Neural cell (in vitro differentiated cells): Measurements from ENCODE around the gene KCNQ2. TPM values are rescaled to one million over a fixed set of nuclear protein-coding genes. Genes with fewer than 3 reads are reported as not detected.

Experiments used
- H2AFZ ChIP-seq: fragments of 200-600, 300-800 bp; sonication (generic), shearing (Covaris generic); 2 replicates; pipeline ENCODE4 v1.6.0; 2014; ENCODE audit warnings: low read depth, mild to moderate bottlenecking, antibody characterized with exemption, low read length, moderate library complexity
- H3F3A ChIP-seq: fragments of 200-600 bp; shearing (Covaris generic); 2 replicates; pipeline ENCODE4 v1.6.1; 2016; ENCODE audit warnings: mild to moderate bottlenecking, moderate library complexity, mixed read lengths, antibody characterized with exemption, low read length; ENCODE audit not compliant: insufficient read depth, poor library complexity, severe bottlenecking
- H3K27ac ChIP-seq: fragments of 200-600, 300-800 bp; sonication (generic), shearing (Covaris generic); 2 replicates; pipeline ENCODE4 v1.5.1; 2014; ENCODE audit warnings: mild to moderate bottlenecking, low read length, moderate library complexity
- H3K27me3 ChIP-seq: fragments of 300-800, 200-600 bp; sonication (generic), shearing (Covaris generic); 2 replicates; pipeline ENCODE4 v1.6.0; 2014; ENCODE audit warnings: mild to moderate bottlenecking, low read depth, low read length, moderate library complexity; ENCODE audit not compliant: insufficient read depth
- H3K36me3 ChIP-seq: fragments of 300-800, 200-600 bp; sonication (generic), shearing (Covaris generic); 2 replicates; pipeline ENCODE4 v1.5.1; 2014; ENCODE audit warnings: mild to moderate bottlenecking, antibody characterized with exemption, low read length, moderate library complexity; ENCODE audit not compliant: insufficient read depth
- H3K4me2 ChIP-seq: fragments of 300-800, 200-600 bp; sonication (generic), shearing (Covaris generic); 2 replicates; pipeline ENCODE4 v1.6.0; 2014; ENCODE audit warnings: mild to moderate bottlenecking, low read length
- H3K4me3 ChIP-seq: fragments of 300-800, 200-600 bp; sonication (generic), shearing (Covaris generic); 2 replicates; pipeline ENCODE4 v1.5.1; 2014; ENCODE audit warnings: mild to moderate bottlenecking, low read length, moderate library complexity
- H3K79me2 ChIP-seq: fragments of 200-600 bp; shearing (Covaris generic); replicated peaks from 2 replicates; pipeline ENCODE4 v1.6.0; 2014; ENCODE audit warnings: mild to moderate bottlenecking, low read length, moderate library complexity; ENCODE audit not compliant: insufficient read depth
- H3K9ac ChIP-seq: fragments of 300-800, 200-600 bp; sonication (generic), shearing (Covaris generic); 2 replicates; pipeline ENCODE4 v1.6.1; 2016; ENCODE audit warnings: mild to moderate bottlenecking, low read length, mixed read lengths
- H3K9me2 ChIP-seq: fragments of 200-600 bp; shearing (Covaris generic); 2 replicates; pipeline ENCODE4 v1.6.1; 2016; ENCODE audit warnings: mild to moderate bottlenecking, low read length, mixed read lengths; ENCODE audit not compliant: insufficient read depth
- H3K9me3 ChIP-seq: fragments of 200-600, 300-800 bp; sonication (generic), shearing (Covaris generic); 2 replicates; pipeline ENCODE4 v1.6.1; 2016; ENCODE audit warnings: mild to moderate bottlenecking, mixed run types, low read length, moderate library complexity, mixed read lengths
- H4K20me1 ChIP-seq: fragments of 200-600 bp; shearing (Covaris generic); 2 replicates; pipeline ENCODE4 v1.6.1; 2016; ENCODE audit warnings: mild to moderate bottlenecking, mixed run types; ENCODE audit not compliant: insufficient read depth
- EP300 ChIP-seq: fragments of 450-650 bp; conservative IDR thresholded peaks from 2 replicates; pipeline ENCODE4 v1.6.1; 2014; ENCODE audit warnings: antibody characterized with exemption, mild to moderate bottlenecking, moderate library complexity; ENCODE audit not compliant: poor library complexity, severe bottlenecking
- EZH2 ChIP-seq: fragments of 200-600, 300-800 bp; shearing (Covaris generic), sonication (generic); IDR thresholded peaks from 2 replicates; pipeline ENCODE4 v1.6.1; 2014; ENCODE audit warnings: antibody characterized with exemption, low read length, borderline replicate concordance, mild to moderate bottlenecking; ENCODE audit not compliant: insufficient read depth, poor library complexity, severe bottlenecking
- MXI1 ChIP-seq: fragments of 450-650 bp; conservative IDR thresholded peaks from 2 replicates; pipeline ENCODE4 v1.6.1; 2014; ENCODE audit warnings: antibody characterized with exemption, mild to moderate bottlenecking; ENCODE audit not compliant: poor library complexity, severe bottlenecking
- POLR2AphosphoS5 ChIP-seq: IDR thresholded peaks from 2 replicates; pipeline ENCODE4 v1.6.1; 2012
- RAD21 ChIP-seq: fragments of 450-650 bp; conservative IDR thresholded peaks from 2 replicates; pipeline ENCODE4 v1.6.1; 2014; ENCODE audit warnings: antibody characterized with exemption, mild to moderate bottlenecking, moderate library complexity
- SMC3 ChIP-seq: fragments of 450-650 bp; conservative IDR thresholded peaks from 2 replicates; pipeline ENCODE4 v1.6.1; 2014; ENCODE audit warnings: antibody characterized with exemption, mild to moderate bottlenecking, moderate library complexity; ENCODE audit not compliant: poor library complexity
- TAF1 ChIP-seq: IDR thresholded peaks from 2 replicates; pipeline ENCODE4 v1.6.1; 2012; ENCODE audit warnings: low read depth
- polyA plus RNA-seq: library from polyadenylated mRNA; depleted of rRNA; stranded (reverse); fragments of >200 nt; gene quantifications from 2 replicates; pipeline ENCODE4 v1.2.3, GENCODE V29; 2014
- TF ChIP-seq, protein P1 (sequence below): fragments of 450-650 bp; IDR thresholded peaks from 2 replicates; pipeline ENCODE4 v1.5.1; 2014; ENCODE audit warnings: antibody characterized with exemption, mild to moderate bottlenecking, moderate library complexity; ENCODE audit not compliant: poor library complexity, severe bottlenecking
- TF ChIP-seq, protein P2 (sequence below): IDR thresholded peaks from 2 replicates; pipeline ENCODE4 v1.6.1; 2012; ENCODE audit warnings: borderline replicate concordance

KCNQ2 gene
- polyA plus RNA-seq, 1 donor from 2014 or later: 84.7 TPM

DNA sequence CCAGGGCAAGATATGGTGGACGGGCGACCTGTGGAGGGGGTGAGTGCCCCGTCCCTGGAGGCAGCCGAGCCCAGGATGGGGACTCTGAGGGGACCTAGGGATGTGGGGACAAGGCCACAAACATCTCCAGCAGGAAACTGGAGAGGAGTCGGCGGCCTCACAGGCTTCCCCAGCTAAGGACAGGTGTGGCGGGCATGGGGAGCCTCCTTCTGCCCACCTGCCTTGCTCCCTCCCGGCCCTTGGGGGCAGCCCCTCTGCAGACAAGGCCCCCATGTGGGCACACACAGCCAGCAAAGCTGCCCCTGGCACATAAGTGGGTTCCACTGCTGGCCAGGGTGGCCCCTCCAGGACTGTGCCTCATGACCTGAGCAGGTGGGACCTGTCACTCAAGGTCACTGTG, 115.9 kb downstream of the KCNQ2 start:
- H3K79me2 ChIP-seq: no peaks in the 10 kb centered on the region
- no peaks in the 10 kb centered on the region for H3K36me3 ChIP-seq

GRCh38 chr20:63355781-63356295, 116.6 kb downstream of the KCNQ2 start:
- no peak for TF ChIP-seq EZH2
- Histone ChIP-seq H3K79me2 (no peaks in the 10 kb centered on the region), H3K36me3 (no peaks in the 10 kb centered on the region), H3F3A (no peaks in the 10 kb centered on the region), H4K20me1 (no peaks in the 10 kb centered on the region), H3K27ac (no peak overlapping the region), H3K27me3 (no peaks in the 10 kb centered on the region), H3K4me2 (no peak overlapping the region), H3K9ac (no peak overlapping the region), H3K9me2 (no peaks in the 10 kb centered on the region), H2AFZ (no peak overlapping the region), H3K4me3 (no peak overlapping the region), H3K9me3 (no peaks in the 10 kb centered on the region)

More for the DNA sequence above, 115.9 kb downstream of the KCNQ2 start:
- no peak overlapping the region for H2AFZ ChIP-seq
- H4K20me1 ChIP-seq: no peaks in the 10 kb centered on the region
- H3F3A ChIP-seq: no peaks in the 10 kb centered on the region
- no peak overlapping the region for H3K4me3 ChIP-seq
- no peak overlapping the region for H3K9ac ChIP-seq
- H3K27me3 ChIP-seq: no peaks in the 10 kb centered on the region
- H3K9me3 ChIP-seq: no peaks in the 10 kb centered on the region
- H3K4me2 ChIP-seq: no peak overlapping the region
- H3K9me2 ChIP-seq: no peaks in the 10 kb centered on the region
- TF ChIP-seq MXI1 (no peak), POLR2AphosphoS5 (no peak), TAF1 (no peak), EP300 (no peak), SMC3 (no peak), EZH2 (no peak), RAD21 (no peak)
- TF ChIP-seq, protein P1, sequence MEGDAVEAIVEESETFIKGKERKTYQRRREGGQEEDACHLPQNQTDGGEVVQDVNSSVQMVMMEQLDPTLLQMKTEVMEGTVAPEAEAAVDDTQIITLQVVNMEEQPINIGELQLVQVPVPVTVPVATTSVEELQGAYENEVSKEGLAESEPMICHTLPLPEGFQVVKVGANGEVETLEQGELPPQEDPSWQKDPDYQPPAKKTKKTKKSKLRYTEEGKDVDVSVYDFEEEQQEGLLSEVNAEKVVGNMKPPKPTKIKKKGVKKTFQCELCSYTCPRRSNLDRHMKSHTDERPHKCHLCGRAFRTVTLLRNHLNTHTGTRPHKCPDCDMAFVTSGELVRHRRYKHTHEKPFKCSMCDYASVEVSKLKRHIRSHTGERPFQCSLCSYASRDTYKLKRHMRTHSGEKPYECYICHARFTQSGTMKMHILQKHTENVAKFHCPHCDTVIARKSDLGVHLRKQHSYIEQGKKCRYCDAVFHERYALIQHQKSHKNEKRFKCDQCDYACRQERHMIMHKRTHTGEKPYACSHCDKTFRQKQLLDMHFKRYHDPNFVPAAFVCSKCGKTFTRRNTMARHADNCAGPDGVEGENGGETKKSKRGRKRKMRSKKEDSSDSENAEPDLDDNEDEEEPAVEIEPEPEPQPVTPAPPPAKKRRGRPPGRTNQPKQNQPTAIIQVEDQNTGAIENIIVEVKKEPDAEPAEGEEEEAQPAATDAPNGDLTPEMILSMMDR: no peak
- TF ChIP-seq, protein P2, sequence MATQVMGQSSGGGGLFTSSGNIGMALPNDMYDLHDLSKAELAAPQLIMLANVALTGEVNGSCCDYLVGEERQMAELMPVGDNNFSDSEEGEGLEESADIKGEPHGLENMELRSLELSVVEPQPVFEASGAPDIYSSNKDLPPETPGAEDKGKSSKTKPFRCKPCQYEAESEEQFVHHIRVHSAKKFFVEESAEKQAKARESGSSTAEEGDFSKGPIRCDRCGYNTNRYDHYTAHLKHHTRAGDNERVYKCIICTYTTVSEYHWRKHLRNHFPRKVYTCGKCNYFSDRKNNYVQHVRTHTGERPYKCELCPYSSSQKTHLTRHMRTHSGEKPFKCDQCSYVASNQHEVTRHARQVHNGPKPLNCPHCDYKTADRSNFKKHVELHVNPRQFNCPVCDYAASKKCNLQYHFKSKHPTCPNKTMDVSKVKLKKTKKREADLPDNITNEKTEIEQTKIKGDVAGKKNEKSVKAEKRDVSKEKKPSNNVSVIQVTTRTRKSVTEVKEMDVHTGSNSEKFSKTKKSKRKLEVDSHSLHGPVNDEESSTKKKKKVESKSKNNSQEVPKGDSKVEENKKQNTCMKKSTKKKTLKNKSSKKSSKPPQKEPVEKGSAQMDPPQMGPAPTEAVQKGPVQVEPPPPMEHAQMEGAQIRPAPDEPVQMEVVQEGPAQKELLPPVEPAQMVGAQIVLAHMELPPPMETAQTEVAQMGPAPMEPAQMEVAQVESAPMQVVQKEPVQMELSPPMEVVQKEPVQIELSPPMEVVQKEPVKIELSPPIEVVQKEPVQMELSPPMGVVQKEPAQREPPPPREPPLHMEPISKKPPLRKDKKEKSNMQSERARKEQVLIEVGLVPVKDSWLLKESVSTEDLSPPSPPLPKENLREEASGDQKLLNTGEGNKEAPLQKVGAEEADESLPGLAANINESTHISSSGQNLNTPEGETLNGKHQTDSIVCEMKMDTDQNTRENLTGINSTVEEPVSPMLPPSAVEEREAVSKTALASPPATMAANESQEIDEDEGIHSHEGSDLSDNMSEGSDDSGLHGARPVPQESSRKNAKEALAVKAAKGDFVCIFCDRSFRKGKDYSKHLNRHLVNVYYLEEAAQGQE: no peak
- no peak overlapping the region for H3K27ac ChIP-seq
